SU-DHL-6 (cell line): ENCODE measurements around the gene CDK14.
"Not testable (repeated sequence)": the region's sequence is repeated elsewhere in the genome, so short reads cannot be mapped to it uniquely, and the experiment has no call there.

Experiments used
- H2AFZ ChIP-seq: fragments of 200-600 bp; sonication (generic); 2 replicates; pipeline ENCODE4 v1.6.1; 2014; ENCODE audit warnings: low read depth, mild to moderate bottlenecking, moderate library complexity, mixed read lengths, antibody characterized with exemption, low read length; ENCODE audit not compliant: severe bottlenecking
- H3F3A ChIP-seq: fragments of 200-600 bp; shearing (Covaris generic); 2 replicates; pipeline ENCODE4 v1.6.0; 2016; ENCODE audit warnings: antibody characterized with exemption, mild to moderate bottlenecking; ENCODE audit not compliant: insufficient read depth
- H3K27ac ChIP-seq: fragments of 200-600 bp; sonication (generic); 2 replicates; pipeline ENCODE4 v1.5.1; 2016; ENCODE audit warnings: low read depth, mild to moderate bottlenecking, low read length, moderate library complexity, mixed read lengths
- H3K27me3 ChIP-seq: fragments of 200-600 bp; sonication (generic), shearing (Covaris generic); 2 replicates; pipeline ENCODE4 v1.6.0; 2014; ENCODE audit warnings: mild to moderate bottlenecking, low read length
- H3K36me3 ChIP-seq: fragments of 200-600 bp; sonication (generic); 2 replicates; pipeline ENCODE4 v1.6.1; 2014; ENCODE audit warnings: mild to moderate bottlenecking, low read length, mixed read lengths
- H3K4me2 ChIP-seq: fragments of 300-600, 200-600 bp; shearing (Covaris generic), sonication (generic); 2 replicates; pipeline ENCODE4 v1.6.0; 2014; ENCODE audit warnings: low read length, low read depth, mild to moderate bottlenecking; ENCODE audit not compliant: poor library complexity, severe bottlenecking
- H3K4me3 ChIP-seq: fragments of 200-600 bp; sonication (generic); 2 replicates; pipeline ENCODE4 v1.5.1; 2014; ENCODE audit warnings: antibody characterized with exemption, low read length, mild to moderate bottlenecking, mixed read lengths; ENCODE audit not compliant: insufficient read depth, poor library complexity, severe bottlenecking
- H3K79me2 ChIP-seq: fragments of 200-600 bp; sonication (generic); 2 replicates; pipeline ENCODE4 v1.6.1; 2014; ENCODE audit warnings: mild to moderate bottlenecking, low read length, moderate library complexity; ENCODE audit not compliant: insufficient read depth
- H3K9ac ChIP-seq: fragments of 200-600 bp; sonication (generic); 2 replicates; pipeline ENCODE4 v1.7.0; 2014; ENCODE audit warnings: mild to moderate bottlenecking, low read length
- H3K9me2 ChIP-seq: fragments of 200-600 bp; sonication (generic); replicated peaks from 2 replicates; pipeline ENCODE4 v1.6.1; 2014; ENCODE audit warnings: low read length; ENCODE audit not compliant: insufficient read depth
- H3K9me3 ChIP-seq: fragments of 200-600 bp; sonication (generic); 2 replicates; pipeline ENCODE4 v1.6.1; 2014; ENCODE audit warnings: low read length, mixed read lengths; ENCODE audit not compliant: insufficient read depth
- H4K20me1 ChIP-seq: fragments of 200-600 bp; sonication (generic); 2 replicates; pipeline ENCODE4 v1.6.1; 2014; ENCODE audit warnings: low read depth, mild to moderate bottlenecking, antibody characterized with exemption, low read length, moderate library complexity, mixed read lengths
- EZH2phosphoT487 ChIP-seq: fragments of 200-600 bp; sonication (generic), shearing (Covaris generic); conservative IDR thresholded peaks from 2 replicates; pipeline ENCODE4 v1.6.1; 2018; ENCODE audit warnings: mild to moderate bottlenecking, antibody characterized with exemption, low read length, moderate library complexity, mixed read lengths
- TF ChIP-seq, protein P1 (sequence below): fragments of 200-600 bp; sonication (generic); IDR thresholded peaks from one replicate; pipeline ENCODE4 v1.5.1; 2017; ENCODE audit warnings: antibody characterized with exemption, mild to moderate bottlenecking, low read length, moderate library complexity; ENCODE audit not compliant: insufficient read depth, poor library complexity, severe bottlenecking

The CDK14 gene

DNA sequence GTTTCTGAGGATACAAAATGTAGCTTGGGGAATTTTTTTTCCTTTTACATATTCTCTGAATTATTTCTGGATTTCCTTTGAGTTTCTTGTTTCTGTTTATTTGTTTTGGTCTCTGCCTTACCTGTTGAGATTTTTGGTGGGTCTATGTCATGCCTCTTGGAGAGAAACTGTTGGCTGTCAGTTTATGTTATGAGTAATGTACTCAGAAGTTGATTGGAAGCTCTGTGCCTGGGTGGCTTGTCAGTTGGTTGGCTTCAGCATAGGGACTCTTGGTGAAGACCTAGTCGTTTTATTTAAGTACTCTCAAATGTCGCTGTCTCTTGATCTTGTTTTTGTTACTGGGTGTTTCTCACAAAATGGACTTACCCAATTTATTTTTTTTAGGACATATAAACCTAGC lies 132.4 kb downstream of the CDK14 start:
- Histone ChIP-seq H3K27me3 (no peaks in the 10 kb centered on the region), H2AFZ (no peak overlapping the region), H3K79me2 (peaks cover 100% of the 10 kb centered on the region), H4K20me1 (no peaks in the 10 kb centered on the region), H3K4me2 (peak overlapping the region; percentile 88), H3K9ac (peak overlapping the region; percentile 50), H3K36me3 (peaks cover 61% of the 10 kb centered on the region), H3K27ac (peak overlapping the region; percentile 93), H3K9me3 (peaks cover 14% of the 10 kb centered on the region; the same call in 1 of the 2 replicates), H3F3A (peaks cover 50% of the 10 kb centered on the region), H3K4me3 (peak overlapping the region; percentile 64), H3K9me2 (no peaks in the 10 kb centered on the region)
- no peak for TF ChIP-seq EZH2phosphoT487
- TF ChIP-seq, protein P1, sequence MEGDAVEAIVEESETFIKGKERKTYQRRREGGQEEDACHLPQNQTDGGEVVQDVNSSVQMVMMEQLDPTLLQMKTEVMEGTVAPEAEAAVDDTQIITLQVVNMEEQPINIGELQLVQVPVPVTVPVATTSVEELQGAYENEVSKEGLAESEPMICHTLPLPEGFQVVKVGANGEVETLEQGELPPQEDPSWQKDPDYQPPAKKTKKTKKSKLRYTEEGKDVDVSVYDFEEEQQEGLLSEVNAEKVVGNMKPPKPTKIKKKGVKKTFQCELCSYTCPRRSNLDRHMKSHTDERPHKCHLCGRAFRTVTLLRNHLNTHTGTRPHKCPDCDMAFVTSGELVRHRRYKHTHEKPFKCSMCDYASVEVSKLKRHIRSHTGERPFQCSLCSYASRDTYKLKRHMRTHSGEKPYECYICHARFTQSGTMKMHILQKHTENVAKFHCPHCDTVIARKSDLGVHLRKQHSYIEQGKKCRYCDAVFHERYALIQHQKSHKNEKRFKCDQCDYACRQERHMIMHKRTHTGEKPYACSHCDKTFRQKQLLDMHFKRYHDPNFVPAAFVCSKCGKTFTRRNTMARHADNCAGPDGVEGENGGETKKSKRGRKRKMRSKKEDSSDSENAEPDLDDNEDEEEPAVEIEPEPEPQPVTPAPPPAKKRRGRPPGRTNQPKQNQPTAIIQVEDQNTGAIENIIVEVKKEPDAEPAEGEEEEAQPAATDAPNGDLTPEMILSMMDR, result no peak

DNA sequence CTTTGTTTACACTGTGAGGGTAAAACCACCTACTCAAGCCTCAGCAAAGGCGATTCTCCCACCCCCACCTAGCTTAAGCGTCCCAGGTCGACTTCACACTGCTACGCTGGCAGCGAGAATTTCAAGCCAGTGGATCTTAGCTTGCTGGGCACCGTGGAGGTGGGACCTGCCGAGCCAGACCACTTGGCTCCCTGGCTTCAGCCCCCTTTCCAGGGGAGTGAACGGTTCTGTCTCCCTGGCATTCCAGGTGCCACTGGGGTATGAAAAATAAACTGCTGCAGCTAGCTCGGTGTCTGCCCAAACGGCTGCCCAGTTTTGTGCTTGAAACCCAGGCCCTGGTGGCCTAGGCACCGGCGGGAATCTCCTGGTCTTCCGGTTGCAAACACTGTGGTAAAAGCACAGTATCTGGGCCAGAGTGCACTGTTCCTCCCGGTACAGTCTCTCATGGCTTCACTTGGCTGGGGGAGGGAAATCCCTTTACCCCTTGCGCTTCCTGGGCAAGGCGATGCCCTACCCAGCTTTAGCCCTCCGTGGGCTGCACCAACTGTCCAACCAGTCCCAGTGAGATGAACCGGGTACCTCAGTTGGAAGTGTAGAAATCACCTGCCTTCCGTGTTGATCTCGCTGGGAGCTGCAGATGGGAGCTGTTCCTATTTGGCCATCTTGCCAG lies 139.6 kb downstream of the CDK14 start:
- peak overlapping the region; percentile 60 for H3K4me2 ChIP-seq
- H3K4me3 ChIP-seq, result not testable (repeated sequence)

DNA sequence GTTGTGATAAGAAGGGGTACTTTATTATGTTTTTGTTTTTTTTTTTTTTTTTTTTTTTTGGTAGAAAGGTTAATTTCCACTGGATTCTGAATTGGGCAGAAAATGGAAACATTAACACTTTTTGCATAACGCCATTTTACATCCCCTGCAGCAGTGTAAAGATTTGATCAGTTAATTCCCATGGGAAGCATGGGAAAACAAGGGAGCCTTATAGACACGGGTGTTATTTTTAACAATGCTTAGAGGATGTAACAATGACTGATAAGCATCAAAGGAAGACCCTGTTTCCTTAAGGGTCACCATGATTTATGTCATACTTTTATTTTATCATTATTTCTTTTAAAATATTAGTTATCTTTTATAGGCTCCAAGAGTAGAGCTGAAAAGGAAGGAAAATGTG lies 140.2 kb downstream of the CDK14 start:
- Histone ChIP-seq H3K9me2 (no peaks in the 10 kb centered on the region), H3K27me3 (no peaks in the 10 kb centered on the region), H3K4me2 (peak overlapping the region; percentile 60), H4K20me1 (no peaks in the 10 kb centered on the region), H3K9me3 (peaks cover 15% of the 10 kb centered on the region; the same call in 1 of the 2 replicates), H3K9ac (peak overlapping the region; percentile 27), H3K36me3 (peaks cover 56% of the 10 kb centered on the region), H3K27ac (peak overlapping the region; percentile 78), H3K79me2 (peaks cover 100% of the 10 kb centered on the region), H3K4me3 (peak overlapping the region; percentile 22), H2AFZ (no peak overlapping the region), H3F3A (peaks cover 28% of the 10 kb centered on the region)
- TF ChIP-seq EZH2phosphoT487, result no peak
- TF ChIP-seq, protein P1, result no peak

More for the DNA sequence above, 139.6 kb downstream of the CDK14 start:
- not testable (repeated sequence) for H2AFZ ChIP-seq, H4K20me1 ChIP-seq, H3K27me3 ChIP-seq, H3K9me2 ChIP-seq, H3K9ac ChIP-seq
- Histone ChIP-seq H3K9me3 (peaks cover 18% of the 10 kb centered on the region; the same call in 1 of the 2 replicates), H3K79me2 (peaks cover 100% of the 10 kb centered on the region), H3F3A (peaks cover 24% of the 10 kb centered on the region), H3K36me3 (peaks cover 58% of the 10 kb centered on the region), H3K27ac (peak overlapping the region; percentile 78)
